RWPE1 (cell line): ENCODE data around the gene ABCB10.

Source experiments
- CTCF ChIA-PET: fragments of 350-600 bp; sonication (Branson Sonifier 250); formaldehyde crosslinking; extraction: SDS; loops from one replicate; lab custom pipeline; 2021; lab: Yijun Ruan, JAX
- POLR2A ChIA-PET: fragments of 400-600 bp; formaldehyde crosslinking; extraction: SDS; loops from one replicate; lab custom pipeline; 2020; ENCODE audit warnings: antibody characterized with exemption; ENCODE audit not compliant: low non-redundant PET; lab: Yijun Ruan, JAX
- DNase-seq: peaks from one replicate; pipeline ENCODE4 v3.0.0; 2012; ENCODE audit warnings: low spot score
- H3K27ac ChIP-seq: fragments of 450-650 bp; 2 replicates; pipeline ENCODE4 v1.5.1; 2017
- CTCF ChIP-seq: fragments of 450-650 bp; conservative IDR thresholded peaks from 2 replicates; pipeline ENCODE4 v1.5.1; 2017; ENCODE audit warnings: low read depth, mild to moderate bottlenecking

ABCB10 gene

DNA sequence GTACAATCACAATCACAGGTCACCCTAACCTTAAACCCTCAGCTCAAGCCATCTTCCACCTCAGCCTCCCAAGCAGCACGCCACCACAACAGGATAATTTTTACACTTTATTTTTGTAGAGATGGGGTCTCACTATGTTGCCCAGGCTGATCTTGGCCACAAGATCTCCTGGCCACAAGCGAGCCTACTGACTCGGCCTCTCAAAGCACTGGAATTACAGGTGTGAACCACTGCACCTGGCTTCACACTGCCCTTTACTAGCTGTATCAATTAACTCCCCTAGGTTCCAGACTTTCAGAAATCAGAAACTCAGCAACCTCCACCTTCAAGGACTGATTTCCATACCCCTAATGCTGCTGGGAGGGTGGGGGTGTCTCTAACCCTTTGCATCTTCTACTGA lies 87.3 kb downstream of the ABCB10 start:
- no peak overlapping the region for H3K27ac ChIP-seq
- TF ChIP-seq CTCF: no peak
- ChIA-PET CTCF (interaction anchor here (0.6 kb wide), 1 partner anchor 135 kb away, joined by 3 read pairs; no protein-coding TSS in a partner anchor), POLR2A (no interaction called here)
- no peak for DNase-seq

- CTCF ChIA-PET: interaction anchor here (0.6 kb wide), 1 partner anchor 135 kb away, joined by 3 read pairs; no protein-coding TSS in a partner anchor
- H3K27ac ChIP-seq: no peak overlapping the region
- no peak for DNase-seq
- no peak for TF ChIP-seq CTCF
- POLR2A ChIA-PET: no interaction called here
Measured at GRCh38 chr1:229470406-229471043, 88.0 kb downstream of the ABCB10 start.

- H3K27ac ChIP-seq: no peak overlapping the region
- CTCF ChIA-PET: no interaction called here
- POLR2A ChIA-PET: no interaction called here
- TF ChIP-seq CTCF: no peak
- DNase-seq: no peak
Measured at GRCh38 chr1:229466887-229467286, 91.6 kb downstream of the ABCB10 start.
